Fibroblast of the aortic adventitia (primary cell): ENCODE measurements around the gene CEP152. TPM values are rescaled to one million over a fixed set of nuclear protein-coding genes. Genes with fewer than 3 reads are reported as not detected.

Experiments used
- DNase-seq: peaks from one replicate; pipeline ENCODE4 v3.0.0-alpha.2; 2010; ENCODE audit warnings: low read depth
- H3K4me3 ChIP-seq: 2 replicates; pipeline ENCODE4 v1.5.1; 2011; ENCODE audit warnings: low read depth, mild to moderate bottlenecking, control low read depth, low read length, moderate library complexity
- total RNA-seq: library from RNA; depleted of rRNA; stranded (reverse); fragments of >200 nt; gene quantifications from 2 replicates; pipeline ENCODE4 v1.2.3, GENCODE V29; 2012; ENCODE audit warnings: low replicate concordance
- TF ChIP-seq, protein P1 (sequence below): IDR thresholded peaks from 2 replicates; pipeline ENCODE4 v1.5.1; 2011; ENCODE audit warnings: mild to moderate bottlenecking, low read length, control low read depth, inconsistent platforms; ENCODE audit not compliant: insufficient read depth

The CEP152 gene
- total RNA-seq, 1 donor: 14.4 TPM

DNA sequence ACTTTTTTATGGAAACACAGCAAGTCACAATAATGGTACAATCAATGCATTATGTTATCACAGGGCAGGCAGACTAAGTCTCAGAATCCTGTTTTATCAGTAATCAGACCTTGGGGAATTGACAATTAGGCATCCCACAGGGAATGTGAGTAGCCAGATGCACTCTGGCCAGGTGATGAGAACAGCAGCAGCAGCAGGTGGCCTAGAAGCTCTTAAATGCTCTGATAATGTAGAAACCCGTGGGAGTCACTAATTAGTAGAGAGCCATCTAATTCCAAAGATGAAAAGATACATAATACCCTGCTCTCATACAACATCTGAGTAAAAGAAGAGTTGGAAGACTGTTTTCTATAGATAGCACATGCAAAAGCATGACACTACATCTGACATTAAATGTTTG, 12.6 kb downstream of the CEP152 start:
- TF ChIP-seq, protein P1, sequence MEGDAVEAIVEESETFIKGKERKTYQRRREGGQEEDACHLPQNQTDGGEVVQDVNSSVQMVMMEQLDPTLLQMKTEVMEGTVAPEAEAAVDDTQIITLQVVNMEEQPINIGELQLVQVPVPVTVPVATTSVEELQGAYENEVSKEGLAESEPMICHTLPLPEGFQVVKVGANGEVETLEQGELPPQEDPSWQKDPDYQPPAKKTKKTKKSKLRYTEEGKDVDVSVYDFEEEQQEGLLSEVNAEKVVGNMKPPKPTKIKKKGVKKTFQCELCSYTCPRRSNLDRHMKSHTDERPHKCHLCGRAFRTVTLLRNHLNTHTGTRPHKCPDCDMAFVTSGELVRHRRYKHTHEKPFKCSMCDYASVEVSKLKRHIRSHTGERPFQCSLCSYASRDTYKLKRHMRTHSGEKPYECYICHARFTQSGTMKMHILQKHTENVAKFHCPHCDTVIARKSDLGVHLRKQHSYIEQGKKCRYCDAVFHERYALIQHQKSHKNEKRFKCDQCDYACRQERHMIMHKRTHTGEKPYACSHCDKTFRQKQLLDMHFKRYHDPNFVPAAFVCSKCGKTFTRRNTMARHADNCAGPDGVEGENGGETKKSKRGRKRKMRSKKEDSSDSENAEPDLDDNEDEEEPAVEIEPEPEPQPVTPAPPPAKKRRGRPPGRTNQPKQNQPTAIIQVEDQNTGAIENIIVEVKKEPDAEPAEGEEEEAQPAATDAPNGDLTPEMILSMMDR: no peak

DNA sequence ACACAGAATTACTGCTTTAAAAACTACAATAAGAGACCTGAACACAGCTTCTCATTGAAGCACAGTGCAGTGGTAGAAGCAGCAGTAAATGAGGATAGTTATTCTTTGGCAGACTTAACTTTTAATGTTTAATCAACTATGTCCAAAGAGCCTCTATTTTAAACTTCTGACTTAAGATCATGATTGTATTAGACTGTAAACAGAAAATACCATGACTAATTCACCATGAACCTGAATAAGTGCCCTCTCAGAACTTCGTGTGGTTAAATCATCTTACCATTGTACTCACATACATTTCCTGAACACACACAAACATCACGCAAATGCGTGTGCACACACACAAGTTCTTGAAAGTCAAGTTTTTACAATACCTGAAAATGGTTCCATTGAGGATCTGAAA, 13.9 kb downstream of the CEP152 start:
- H3K4me3 ChIP-seq: peak overlapping the region; percentile 47
- peak; percentile 67 for DNase-seq
- TF ChIP-seq, protein P1: no peak

More for the DNA sequence above, 12.6 kb downstream of the CEP152 start:
- no peak overlapping the region for H3K4me3 ChIP-seq
- DNase-seq: no peak

DNA sequence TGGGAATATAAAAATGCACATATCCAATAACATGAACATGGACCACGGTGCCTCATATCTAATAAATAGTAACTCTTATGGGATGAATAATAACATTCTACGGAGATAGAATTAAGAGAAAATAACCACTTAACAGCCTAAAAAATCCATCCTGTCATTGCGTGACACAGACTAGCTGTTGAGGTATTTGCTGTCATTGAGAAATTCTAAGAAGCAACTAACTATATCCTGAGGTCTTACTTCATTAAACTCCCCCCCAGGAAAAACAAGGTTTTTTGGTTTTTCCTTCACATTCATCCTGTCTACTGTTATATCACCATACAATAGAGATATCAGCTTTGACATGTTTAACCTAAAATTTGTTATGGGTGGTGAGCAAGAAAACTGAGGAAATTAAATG, 14.3 kb downstream of the CEP152 start:
- peak; percentile 41 for DNase-seq
- H3K4me3 ChIP-seq: no peak overlapping the region
- TF ChIP-seq, protein P1: no peak

- DNase-seq: no peak
- H3K4me3 ChIP-seq: no peak overlapping the region
- TF ChIP-seq, protein P1: no peak
Observed at GRCh38 chr15:48795901-48796300, 15.0 kb downstream of the CEP152 start.

GRCh38 chr15:48794697-48795134, 16.2 kb downstream of the CEP152 start:
- H3K4me3 ChIP-seq: no peak overlapping the region
- TF ChIP-seq, protein P1: no peak
- DNase-seq: peak; percentile 47

GRCh38 chr15:48792408-48792807, 18.5 kb downstream of the CEP152 start:
- no peak for DNase-seq
- no peak overlapping the region for H3K4me3 ChIP-seq
- TF ChIP-seq, protein P1: no peak

- H3K4me3 ChIP-seq: peak overlapping the region; percentile 28
- peak; percentile 62 for DNase-seq
Observed at GRCh38 chr15:48790466-48791115, 20.3 kb downstream of the CEP152 start.
